ENCODE results near the gene BATF3.

BATF3 gene

DNA sequence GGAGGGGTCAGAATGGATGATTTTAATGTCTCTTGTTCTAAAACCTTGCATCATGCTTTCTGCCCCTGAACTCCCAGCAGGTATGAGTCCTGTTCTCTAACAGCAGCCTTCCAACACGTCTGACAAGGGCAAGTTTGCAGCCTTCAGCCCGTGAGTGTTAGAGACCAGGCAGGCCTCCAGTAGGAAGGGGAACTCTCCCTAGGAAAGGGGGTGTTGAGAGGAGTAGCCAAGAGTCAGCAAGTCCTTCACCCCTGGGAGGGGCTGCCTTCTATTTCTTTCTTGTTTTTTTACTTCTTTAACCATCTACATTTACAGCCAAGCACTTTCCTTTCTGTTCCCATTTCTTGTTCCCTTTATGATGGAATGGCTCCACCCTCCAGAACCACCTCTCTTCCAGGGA is 14.2 kb downstream of the BATF3 start:
- Histone ChIP-seq H3K27ac (ENCODE audit: insufficient read depth, low read length, poor library complexity, severe bottlenecking) (no peak overlapping the region), H3K27me3 (replicated peaks; ENCODE audit: control insufficient read depth, insufficient read depth, low read length, poor library complexity, severe bottlenecking) (no peaks in the 10 kb centered on the region), H3K9me3 (ENCODE audit: control insufficient read depth, low read length) (no peaks in the 10 kb centered on the region), H3K4me3 (ENCODE audit: insufficient read depth, low read depth, low read length, poor library complexity, severe bottlenecking) (no peak overlapping the region), H3K36me3 (ENCODE audit: control insufficient read depth, insufficient read depth, low read length) (no peaks in the 10 kb centered on the region), H3K4me1 (ENCODE audit: control insufficient read depth, insufficient read depth, low read length, poor library complexity, severe bottlenecking) (peaks cover 9% of the 10 kb centered on the region)
- DNase-seq: no peak

DNA sequence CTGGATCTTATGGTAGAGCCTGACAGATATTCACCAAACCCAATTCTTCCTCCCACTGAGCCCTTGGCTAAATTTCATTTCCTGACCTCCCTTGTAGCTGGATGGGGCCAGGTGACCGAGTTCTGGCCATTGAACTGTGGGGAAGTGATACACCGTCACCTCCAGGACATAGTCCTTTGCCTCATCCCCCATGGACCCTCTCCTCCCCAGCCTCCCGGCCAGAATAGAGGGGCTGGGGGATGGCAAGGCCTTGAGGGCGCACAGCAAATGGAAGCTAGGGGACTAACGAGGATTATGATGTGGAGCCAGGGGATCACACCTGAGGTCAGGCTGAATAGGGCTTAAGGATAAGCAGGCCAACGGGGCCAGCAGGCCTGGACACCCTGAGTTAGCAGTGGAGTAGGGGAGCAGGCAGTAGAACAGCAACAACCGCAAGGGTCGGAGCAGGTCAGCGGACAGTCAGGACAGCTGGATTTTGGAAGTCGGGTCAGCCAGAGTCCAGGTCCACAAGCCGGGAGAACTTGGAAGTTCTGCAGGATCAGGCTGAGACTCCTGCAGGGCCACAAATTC is 15.0 kb downstream of the BATF3 start:
- DNase-seq: no peak
- no peaks in the 10 kb centered on the region for H3K27me3 ChIP-seq (replicated peaks; ENCODE audit: control insufficient read depth, insufficient read depth, low read length, poor library complexity, severe bottlenecking)
- H3K36me3 ChIP-seq (ENCODE audit: control insufficient read depth, insufficient read depth, low read length): no peaks in the 10 kb centered on the region
- H3K4me1 ChIP-seq (ENCODE audit: control insufficient read depth, insufficient read depth, low read length, poor library complexity, severe bottlenecking): peaks cover 9% of the 10 kb centered on the region
- no peak overlapping the region for H3K27ac ChIP-seq (ENCODE audit: insufficient read depth, low read length, poor library complexity, severe bottlenecking)
- H3K9me3 ChIP-seq (ENCODE audit: control insufficient read depth, low read length): no peaks in the 10 kb centered on the region
- H3K4me3 ChIP-seq (ENCODE audit: insufficient read depth, low read depth, low read length, poor library complexity, severe bottlenecking): no peak overlapping the region

DNA sequence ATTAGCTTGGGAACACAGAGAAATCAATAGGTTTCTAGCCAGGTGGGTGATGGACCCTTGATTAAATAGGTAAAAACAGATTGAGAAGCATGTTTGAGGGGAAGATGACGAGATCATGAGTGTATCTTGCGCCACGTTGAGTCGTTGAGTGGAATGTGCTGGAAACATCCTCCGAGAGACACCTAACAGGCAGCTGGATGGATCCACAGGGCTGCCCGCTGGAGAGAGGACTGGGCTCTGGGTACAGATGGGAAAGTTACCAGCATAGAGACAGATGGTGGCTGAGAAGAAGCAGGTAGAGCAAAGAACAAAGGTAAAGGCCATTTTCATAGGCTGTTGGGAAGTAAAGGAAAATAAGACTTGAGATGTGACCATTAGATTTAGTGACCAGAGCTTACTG is 15.6 kb downstream of the BATF3 start:
- no peaks in the 10 kb centered on the region for H3K36me3 ChIP-seq (ENCODE audit: control insufficient read depth, insufficient read depth, low read length)
- peaks cover 9% of the 10 kb centered on the region for H3K4me1 ChIP-seq (ENCODE audit: control insufficient read depth, insufficient read depth, low read length, poor library complexity, severe bottlenecking)
- no peaks in the 10 kb centered on the region for H3K27me3 ChIP-seq (replicated peaks; ENCODE audit: control insufficient read depth, insufficient read depth, low read length, poor library complexity, severe bottlenecking)
- H3K4me3 ChIP-seq (ENCODE audit: insufficient read depth, low read depth, low read length, poor library complexity, severe bottlenecking): no peak overlapping the region
- H3K27ac ChIP-seq (ENCODE audit: insufficient read depth, low read length, poor library complexity, severe bottlenecking): no peak overlapping the region
- DNase-seq: no peak
- no peaks in the 10 kb centered on the region for H3K9me3 ChIP-seq (ENCODE audit: control insufficient read depth, low read length)

DNA sequence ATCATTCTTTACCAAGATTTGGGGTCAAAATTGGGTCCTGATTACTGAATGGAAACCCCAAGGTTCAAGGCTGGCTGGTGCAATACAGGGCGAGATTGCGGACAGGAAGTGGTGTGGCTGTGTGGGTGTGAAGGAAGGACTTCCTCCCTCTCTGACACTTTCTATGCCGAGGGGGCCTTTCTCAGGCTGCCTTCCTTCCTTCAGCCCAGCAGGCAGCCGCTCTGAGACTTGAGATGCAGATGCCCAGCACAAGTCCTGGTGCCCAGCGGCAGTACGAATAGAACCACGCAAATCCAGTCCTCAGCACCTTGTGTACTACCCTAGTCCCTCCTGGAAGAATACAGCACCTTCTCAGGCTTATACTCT is 16.3 kb downstream of the BATF3 start:
- DNase-seq: no peak
- Histone ChIP-seq H3K27ac (ENCODE audit: insufficient read depth, low read length, poor library complexity, severe bottlenecking) (no peak overlapping the region), H3K4me3 (ENCODE audit: insufficient read depth, low read depth, low read length, poor library complexity, severe bottlenecking) (no peak overlapping the region)

DNA sequence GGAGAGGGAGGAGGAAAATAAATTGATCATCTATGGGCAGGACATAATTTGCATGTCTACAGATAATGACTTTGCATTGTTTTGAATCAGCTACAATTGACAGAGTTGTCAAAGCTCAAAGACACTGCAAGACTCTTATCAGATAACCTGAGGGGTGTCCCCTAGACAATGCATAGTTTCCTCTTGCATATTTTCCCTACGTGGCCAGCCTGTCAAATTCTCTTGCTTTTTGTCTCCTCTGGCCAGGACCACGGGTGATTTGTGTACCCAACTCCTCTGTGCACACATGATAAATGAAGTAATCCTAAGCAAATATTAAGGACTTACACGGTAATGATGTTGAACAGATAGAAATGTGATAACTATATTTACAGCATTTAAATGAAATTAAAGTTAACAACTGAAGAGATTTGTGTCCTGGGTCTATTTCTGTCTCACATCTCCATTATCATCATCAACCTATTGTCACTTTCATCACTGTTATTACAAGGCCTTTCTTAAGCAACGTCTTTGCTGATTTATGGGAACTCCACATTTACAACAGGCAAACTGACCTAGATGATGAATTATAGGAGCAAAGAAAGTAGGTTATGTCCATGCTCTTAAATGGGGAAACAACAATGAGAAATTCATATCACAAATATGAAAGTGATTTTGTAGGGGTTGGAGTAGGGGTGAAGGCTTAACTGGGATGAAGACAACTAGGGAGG is 18.8 kb downstream of the BATF3 start:
- H3K9me3 ChIP-seq (ENCODE audit: control insufficient read depth, low read length): no peaks in the 10 kb centered on the region
- DNase-seq: no peak
- no peak overlapping the region for H3K27ac ChIP-seq (ENCODE audit: insufficient read depth, low read length, poor library complexity, severe bottlenecking)
- no peaks in the 10 kb centered on the region for H3K36me3 ChIP-seq (ENCODE audit: control insufficient read depth, insufficient read depth, low read length)
- H3K4me1 ChIP-seq (ENCODE audit: control insufficient read depth, insufficient read depth, low read length, poor library complexity, severe bottlenecking): peaks cover 9% of the 10 kb centered on the region
- no peak overlapping the region for H3K4me3 ChIP-seq (ENCODE audit: insufficient read depth, low read depth, low read length, poor library complexity, severe bottlenecking)
- H3K27me3 ChIP-seq (replicated peaks; ENCODE audit: control insufficient read depth, insufficient read depth, low read length, poor library complexity, severe bottlenecking): no peaks in the 10 kb centered on the region

More for the DNA sequence above, 16.3 kb downstream of the BATF3 start:
- no peaks in the 10 kb centered on the region for H3K36me3 ChIP-seq (ENCODE audit: control insufficient read depth, insufficient read depth, low read length)
- H3K4me1 ChIP-seq (ENCODE audit: control insufficient read depth, insufficient read depth, low read length, poor library complexity, severe bottlenecking): peaks cover 9% of the 10 kb centered on the region
- H3K9me3 ChIP-seq (ENCODE audit: control insufficient read depth, low read length): no peaks in the 10 kb centered on the region
- no peaks in the 10 kb centered on the region for H3K27me3 ChIP-seq (replicated peaks; ENCODE audit: control insufficient read depth, insufficient read depth, low read length, poor library complexity, severe bottlenecking)

DNA sequence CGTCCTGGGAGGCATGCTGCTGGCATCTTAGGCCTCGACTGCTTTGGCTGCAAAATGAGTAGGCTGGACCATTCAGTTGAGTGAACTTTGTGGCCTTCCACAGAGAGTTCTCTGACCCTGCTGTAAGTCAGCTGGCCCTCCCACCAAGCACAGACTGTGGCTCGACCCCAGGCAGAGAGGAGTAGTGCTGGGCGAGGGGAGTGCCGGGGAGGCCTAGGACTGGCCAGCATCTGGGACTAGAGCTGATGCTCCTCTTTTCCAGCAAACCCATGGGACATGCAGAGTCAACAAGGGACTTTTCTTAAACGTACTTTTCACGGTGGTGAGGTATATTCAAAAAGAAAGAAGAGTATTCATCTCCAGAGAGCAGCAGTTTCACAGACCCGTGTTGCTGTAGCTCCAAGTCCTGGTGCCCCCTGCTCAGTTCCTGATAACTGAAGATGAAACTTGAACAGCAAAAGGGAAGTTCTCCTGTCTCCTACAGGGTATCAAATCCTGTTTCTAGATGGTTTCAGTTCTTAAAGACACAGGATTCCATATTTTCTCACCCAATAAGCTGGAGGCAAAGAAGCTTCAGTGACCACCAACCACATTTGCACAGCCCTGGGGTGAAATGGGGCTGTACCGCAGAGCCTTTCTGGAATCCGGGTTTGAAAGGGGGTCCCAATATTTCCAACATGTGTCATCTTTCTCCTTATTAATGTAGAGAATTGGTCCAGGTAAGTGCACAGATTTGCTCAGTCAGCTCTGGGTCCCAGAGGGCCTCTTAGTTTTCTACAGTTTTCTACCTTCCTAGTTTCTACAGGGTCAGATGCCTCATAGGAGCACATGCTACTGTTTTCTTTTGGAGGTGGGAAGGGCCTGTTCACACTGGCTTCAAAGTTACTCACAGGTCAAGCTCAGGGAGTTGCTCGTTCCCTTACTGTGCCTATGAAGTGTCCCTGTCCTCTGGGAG is 20.9 kb downstream of the BATF3 start:
- no peaks in the 10 kb centered on the region for H3K36me3 ChIP-seq (ENCODE audit: control insufficient read depth, insufficient read depth, low read length)
- no peak overlapping the region for H3K27ac ChIP-seq (ENCODE audit: insufficient read depth, low read length, poor library complexity, severe bottlenecking)
- H3K4me3 ChIP-seq (ENCODE audit: insufficient read depth, low read depth, low read length, poor library complexity, severe bottlenecking): no peak overlapping the region
- H3K9me3 ChIP-seq (ENCODE audit: control insufficient read depth, low read length): no peaks in the 10 kb centered on the region
- no peaks in the 10 kb centered on the region for H3K27me3 ChIP-seq (replicated peaks; ENCODE audit: control insufficient read depth, insufficient read depth, low read length, poor library complexity, severe bottlenecking)
- DNase-seq: no peak
- H3K4me1 ChIP-seq (ENCODE audit: control insufficient read depth, insufficient read depth, low read length, poor library complexity, severe bottlenecking): peaks cover 7% of the 10 kb centered on the region

DNA sequence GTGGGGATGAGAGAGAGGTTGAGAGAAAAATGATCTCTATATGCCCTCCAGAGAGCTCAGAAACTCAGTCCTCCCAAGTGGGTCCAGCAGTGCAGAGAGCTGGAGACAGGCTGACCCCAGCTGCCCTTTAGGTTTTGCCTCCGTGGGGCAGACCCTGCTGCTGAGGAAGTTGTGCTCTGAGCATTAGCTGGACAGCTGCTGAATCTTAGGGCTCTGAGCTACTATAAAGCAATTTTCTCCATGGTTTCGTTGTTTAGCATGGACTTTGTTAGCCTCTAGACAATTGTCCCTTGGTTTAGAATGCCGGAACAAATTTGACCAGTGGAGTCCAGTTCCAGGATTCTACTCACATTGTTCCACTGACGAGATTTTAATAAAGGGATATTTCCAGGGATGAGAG is 22.1 kb downstream of the BATF3 start:
- DNase-seq: no peak
- Histone ChIP-seq H3K27ac (ENCODE audit: insufficient read depth, low read length, poor library complexity, severe bottlenecking) (no peak overlapping the region), H3K4me3 (ENCODE audit: insufficient read depth, low read depth, low read length, poor library complexity, severe bottlenecking) (no peak overlapping the region), H3K4me1 (ENCODE audit: control insufficient read depth, insufficient read depth, low read length, poor library complexity, severe bottlenecking) (no peaks in the 10 kb centered on the region), H3K36me3 (ENCODE audit: control insufficient read depth, insufficient read depth, low read length) (no peaks in the 10 kb centered on the region), H3K27me3 (replicated peaks; ENCODE audit: control insufficient read depth, insufficient read depth, low read length, poor library complexity, severe bottlenecking) (no peaks in the 10 kb centered on the region), H3K9me3 (ENCODE audit: control insufficient read depth, low read length) (no peaks in the 10 kb centered on the region)

DNA sequence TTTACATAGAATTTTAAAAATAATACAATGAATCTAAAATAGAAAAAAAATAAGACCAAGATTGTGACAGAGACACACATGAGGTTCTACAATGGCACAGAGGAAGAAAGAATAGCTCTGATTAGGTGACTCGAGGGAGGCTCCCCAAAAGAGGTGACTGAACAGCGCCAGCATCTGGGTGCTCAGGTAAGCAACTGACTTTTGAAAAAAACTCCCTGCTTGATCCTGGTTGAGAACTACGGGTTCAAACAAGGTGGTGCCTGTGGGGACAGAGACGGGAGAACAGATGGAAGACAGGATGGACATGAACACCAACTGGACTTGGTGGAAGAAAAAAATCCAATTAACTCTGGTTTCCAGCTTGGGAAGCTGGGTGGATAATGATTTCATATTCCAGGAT is 22.5 kb downstream of the BATF3 start:
- no peak for DNase-seq
- no peak overlapping the region for H3K27ac ChIP-seq (ENCODE audit: insufficient read depth, low read length, poor library complexity, severe bottlenecking)
- no peaks in the 10 kb centered on the region for H3K9me3 ChIP-seq (ENCODE audit: control insufficient read depth, low read length)
- H3K4me1 ChIP-seq (ENCODE audit: control insufficient read depth, insufficient read depth, low read length, poor library complexity, severe bottlenecking): no peaks in the 10 kb centered on the region
- no peak overlapping the region for H3K4me3 ChIP-seq (ENCODE audit: insufficient read depth, low read depth, low read length, poor library complexity, severe bottlenecking)
- H3K27me3 ChIP-seq (replicated peaks; ENCODE audit: control insufficient read depth, insufficient read depth, low read length, poor library complexity, severe bottlenecking): no peaks in the 10 kb centered on the region
- no peaks in the 10 kb centered on the region for H3K36me3 ChIP-seq (ENCODE audit: control insufficient read depth, insufficient read depth, low read length)

DNA sequence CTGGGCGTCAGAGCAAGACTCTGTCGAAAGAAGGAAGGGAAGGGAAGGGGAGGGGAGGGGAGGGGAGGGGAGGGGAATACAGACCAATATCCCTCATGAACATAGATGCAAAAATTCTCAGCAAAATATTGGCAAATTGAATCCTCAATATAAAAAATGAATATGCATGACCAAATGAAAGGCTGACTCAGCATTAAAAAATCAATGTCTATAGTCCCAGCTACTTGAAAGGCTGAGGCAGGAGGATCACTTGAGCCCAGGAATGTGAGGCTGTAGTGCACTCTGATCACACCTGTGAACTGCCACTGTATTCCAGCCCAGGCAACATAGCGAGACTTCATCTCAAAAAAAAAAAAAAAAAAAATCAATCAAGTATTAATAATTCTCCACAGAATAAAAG is 24.0 kb downstream of the BATF3 start:
- no peaks in the 10 kb centered on the region for H3K36me3 ChIP-seq (ENCODE audit: control insufficient read depth, insufficient read depth, low read length)
- no peaks in the 10 kb centered on the region for H3K4me1 ChIP-seq (ENCODE audit: control insufficient read depth, insufficient read depth, low read length, poor library complexity, severe bottlenecking)
- H3K4me3 ChIP-seq (ENCODE audit: insufficient read depth, low read depth, low read length, poor library complexity, severe bottlenecking): no peak overlapping the region
- no peaks in the 10 kb centered on the region for H3K27me3 ChIP-seq (replicated peaks; ENCODE audit: control insufficient read depth, insufficient read depth, low read length, poor library complexity, severe bottlenecking)
- no peak for DNase-seq
- no peak overlapping the region for H3K27ac ChIP-seq (ENCODE audit: insufficient read depth, low read length, poor library complexity, severe bottlenecking)
- no peaks in the 10 kb centered on the region for H3K9me3 ChIP-seq (ENCODE audit: control insufficient read depth, low read length)

DNA sequence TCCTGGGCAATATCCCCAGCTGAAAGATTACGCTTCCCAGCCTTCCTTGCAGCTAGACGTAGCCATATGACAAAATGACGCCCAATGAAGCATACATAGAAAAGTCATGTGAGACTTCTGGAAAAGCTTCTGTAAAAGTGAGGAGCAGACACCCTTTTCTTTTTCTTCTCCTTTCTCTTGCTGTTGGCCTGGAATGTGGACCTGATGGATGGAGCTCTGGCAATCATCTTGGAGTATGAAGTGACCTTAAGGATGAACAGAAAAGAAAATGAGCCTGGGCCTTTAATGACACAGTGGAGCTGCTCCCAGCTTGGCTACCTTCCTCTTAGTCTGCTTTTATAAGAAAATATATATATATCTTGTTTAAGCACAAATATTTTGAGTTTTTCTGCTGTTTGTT is 24.8 kb downstream of the BATF3 start:
- Histone ChIP-seq H3K9me3 (ENCODE audit: control insufficient read depth, low read length) (no peaks in the 10 kb centered on the region), H3K36me3 (ENCODE audit: control insufficient read depth, insufficient read depth, low read length) (no peaks in the 10 kb centered on the region), H3K4me1 (ENCODE audit: control insufficient read depth, insufficient read depth, low read length, poor library complexity, severe bottlenecking) (no peaks in the 10 kb centered on the region), H3K27me3 (replicated peaks; ENCODE audit: control insufficient read depth, insufficient read depth, low read length, poor library complexity, severe bottlenecking) (no peaks in the 10 kb centered on the region), H3K4me3 (ENCODE audit: insufficient read depth, low read depth, low read length, poor library complexity, severe bottlenecking) (no peak overlapping the region), H3K27ac (ENCODE audit: insufficient read depth, low read length, poor library complexity, severe bottlenecking) (no peak overlapping the region)
- DNase-seq: no peak
